Epidermal melanocyte (primary cell): ENCODE results near the gene NLRC4.
"Not testable (repeated sequence)": the region's sequence is repeated elsewhere in the genome, so short reads cannot be mapped to it uniquely, and the experiment has no call there.

Source experiments
- DNase-seq: peaks from one replicate; pipeline ENCODE4 v3.0.0; 2011; ENCODE audit warnings: low spot score; ENCODE audit not compliant: insufficient read length

Gene NLRC4

GRCh38 chr2:32264422-32265105 lies at the start of gene NLRC4:
NLRC4 (minus strand) TSS chr2:32264886; CDS start chr2:32256775, 8,111 bp downstream.
- DNase-seq = no peak

- DNase-seq = no peak
Measured at GRCh38 chr2:32310577-32310976, 45.9 kb upstream of the NLRC4 start.

- not testable (repeated sequence) for DNase-seq
Measured at GRCh38 chr2:32293966-32294562, 29.4 kb upstream of the NLRC4 start.

DNA sequence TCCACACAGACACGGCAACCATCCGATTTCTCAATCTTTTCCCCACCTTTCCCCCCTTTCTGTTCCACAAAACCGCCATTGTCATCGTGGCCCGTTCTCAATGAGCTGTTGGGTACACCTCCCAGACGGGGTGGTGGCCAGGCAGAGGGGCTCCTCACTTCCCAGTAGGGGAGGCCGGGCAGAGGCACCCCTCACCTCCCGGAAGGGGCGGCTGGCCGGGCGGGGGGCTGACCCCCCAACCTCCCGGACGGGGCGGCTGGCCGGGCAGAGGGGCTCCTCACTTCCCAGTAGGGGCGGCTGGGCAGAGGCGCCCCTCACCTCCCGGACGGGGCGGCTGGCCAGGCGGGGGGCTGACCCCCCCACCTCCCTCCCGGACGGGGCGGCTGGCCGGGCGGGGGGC lies 28.8 kb upstream of the NLRC4 start:
- DNase-seq = not testable (repeated sequence)

DNA sequence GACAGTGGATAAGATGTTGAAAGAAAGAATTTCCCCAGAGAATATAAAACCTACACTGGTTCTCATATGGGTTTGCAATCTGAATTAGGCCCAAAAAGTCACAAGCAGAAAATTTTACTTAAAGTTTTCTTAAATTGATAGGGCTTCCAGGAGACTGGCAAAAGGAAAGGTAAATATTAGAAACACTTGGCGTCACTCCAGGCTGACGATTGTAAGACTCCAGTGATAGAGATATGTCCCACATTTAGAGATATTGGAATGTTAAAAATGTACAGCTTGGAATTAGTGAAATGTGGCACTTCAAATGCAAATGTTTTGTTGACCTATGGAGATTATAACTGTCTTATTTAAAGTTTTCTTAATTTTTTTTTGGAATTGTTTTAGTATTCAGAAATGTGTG lies 27.1 kb upstream of the NLRC4 start:
- no peak for DNase-seq

GRCh38 chr2:32290000-32290339 lies 25.3 kb upstream of the NLRC4 start:
- DNase-seq = no peak

- DNase-seq = no peak
Measured at GRCh38 chr2:32289165-32289999, 24.7 kb upstream of the NLRC4 start.

DNA sequence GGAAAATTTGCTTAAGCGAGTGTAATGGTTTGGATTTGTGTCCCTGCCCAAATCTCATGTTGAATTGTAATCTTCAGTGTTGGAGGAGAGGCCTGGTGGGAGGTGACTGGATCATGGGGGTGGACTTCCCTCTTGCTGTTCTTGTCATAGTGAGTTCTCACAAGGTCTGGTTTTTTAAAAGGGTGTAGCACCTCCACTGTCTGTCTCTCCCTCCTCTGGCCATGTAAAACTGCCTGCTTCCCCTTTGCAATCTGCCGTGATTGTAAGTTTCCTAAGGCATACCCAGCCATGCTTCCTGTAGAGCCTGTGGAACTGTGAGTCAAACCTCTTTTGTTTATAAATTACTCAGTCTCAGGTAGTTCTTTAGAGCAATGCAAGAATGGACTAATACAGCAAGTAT lies 19.6 kb upstream of the NLRC4 start:
- DNase-seq = no peak

- no peak for DNase-seq
Measured at GRCh38 chr2:32278478-32278853, 13.8 kb upstream of the NLRC4 start.

GRCh38 chr2:32277674-32278477 lies 13.2 kb upstream of the NLRC4 start, which contains the start of gene YIPF4:
YIPF4 (plus strand) TSS chr2:32277904; CDS start chr2:32278156, 252 bp downstream.
- DNase-seq = peak; percentile 99

- no peak for DNase-seq
Measured at GRCh38 chr2:32277363-32277673, 12.6 kb upstream of the NLRC4 start.

DNA sequence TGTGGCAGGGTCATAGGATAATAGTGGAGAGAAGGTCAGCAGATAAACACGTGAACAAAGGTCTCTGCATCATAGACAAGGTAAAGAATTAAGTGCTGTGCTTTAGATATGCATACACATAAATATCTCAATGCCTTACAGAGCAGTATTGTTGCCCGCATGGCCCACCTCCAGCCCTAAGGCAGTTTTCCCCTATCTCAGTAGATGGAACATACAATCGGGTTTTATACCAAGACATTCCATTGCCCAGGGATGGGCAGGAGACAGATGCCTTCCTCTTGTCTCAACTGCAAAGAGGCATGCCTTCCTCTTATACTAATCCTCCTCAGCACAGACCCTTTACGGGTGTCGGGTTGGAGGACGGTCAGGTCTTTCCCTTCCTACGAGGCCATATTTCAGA lies 11.1 kb upstream of the NLRC4 start:
- DNase-seq = not testable (repeated sequence)

DNA sequence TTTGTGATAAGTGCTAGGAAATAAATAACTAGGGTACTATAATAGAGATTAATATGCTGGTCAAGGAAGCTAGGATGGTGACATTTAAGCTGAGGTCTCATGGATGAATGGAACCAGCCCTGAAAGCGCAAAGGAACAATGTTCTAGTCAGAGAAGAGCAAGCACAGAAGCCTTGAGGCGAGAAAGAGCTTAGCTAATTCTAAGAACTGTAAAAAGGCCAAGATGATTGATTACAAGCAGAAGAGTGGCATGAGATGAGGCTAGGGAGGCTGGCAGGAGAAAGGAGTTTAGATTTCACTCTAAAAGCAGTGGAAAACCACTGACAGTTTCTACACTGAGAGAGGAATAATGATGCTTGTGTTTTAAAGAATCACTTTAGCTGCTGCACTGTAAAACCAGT lies 9.6 kb upstream of the NLRC4 start:
- peak; percentile 52 for DNase-seq

- DNase-seq = no peak
Measured at GRCh38 chr2:32272279-32272678, 7.6 kb upstream of the NLRC4 start.

GRCh38 chr2:32271063-32271462 lies 6.4 kb upstream of the NLRC4 start:
- no peak for DNase-seq

GRCh38 chr2:32262105-32262504 lies 2.6 kb downstream of the NLRC4 start:
- DNase-seq = no peak

GRCh38 chr2:32260376-32260775 lies 4.3 kb downstream of the NLRC4 start:
- DNase-seq = no peak

DNA sequence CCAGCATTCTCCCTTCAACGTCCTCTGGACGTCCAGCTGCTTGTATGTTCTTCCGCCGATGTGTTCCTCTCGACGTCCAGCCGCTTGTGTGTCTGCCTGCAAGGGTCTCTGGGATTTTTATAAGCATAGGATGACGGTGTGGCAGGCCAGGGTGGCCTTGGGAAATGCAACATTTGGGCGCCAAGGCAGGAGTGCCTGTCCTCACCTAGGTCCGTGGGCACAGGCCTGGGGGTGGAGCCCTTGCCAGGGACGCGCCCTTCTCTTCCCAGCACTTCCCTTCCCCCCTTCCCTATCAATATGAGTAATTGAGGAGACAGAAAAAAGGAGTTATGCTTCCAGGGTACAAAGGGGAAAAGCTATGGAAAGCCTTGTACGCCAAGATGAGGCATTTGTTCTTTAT lies 6.4 kb downstream of the NLRC4 start:
- no peak for DNase-seq

GRCh38 chr2:32250290-32250689 lies 14.4 kb downstream of the NLRC4 start:
- DNase-seq = no peak

DNA sequence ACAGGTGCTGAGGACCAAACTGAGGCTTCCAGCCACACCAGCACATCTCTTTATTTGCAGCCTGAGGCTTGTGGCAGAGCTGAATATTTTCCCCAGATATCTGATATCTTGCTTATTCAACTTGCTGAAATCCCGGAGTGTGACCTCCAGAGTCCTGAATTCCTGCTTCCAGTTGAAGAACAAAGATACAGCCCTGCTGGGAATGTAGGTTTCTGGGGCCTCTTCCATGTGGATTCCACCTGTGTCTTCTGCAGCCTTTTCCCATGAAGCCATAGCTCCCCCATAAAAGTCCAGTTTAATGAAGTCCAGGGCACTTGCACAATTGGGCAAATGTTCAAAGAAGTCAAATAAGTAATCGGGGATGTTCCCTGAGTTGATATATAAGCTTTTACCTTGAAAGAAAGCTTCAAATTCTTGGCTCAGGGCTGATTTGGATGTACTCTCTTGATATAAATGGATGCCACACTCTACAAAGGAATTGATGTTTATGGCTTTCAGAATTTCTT lies 14.9 kb downstream of the NLRC4 start:
- DNase-seq = no peak

DNA sequence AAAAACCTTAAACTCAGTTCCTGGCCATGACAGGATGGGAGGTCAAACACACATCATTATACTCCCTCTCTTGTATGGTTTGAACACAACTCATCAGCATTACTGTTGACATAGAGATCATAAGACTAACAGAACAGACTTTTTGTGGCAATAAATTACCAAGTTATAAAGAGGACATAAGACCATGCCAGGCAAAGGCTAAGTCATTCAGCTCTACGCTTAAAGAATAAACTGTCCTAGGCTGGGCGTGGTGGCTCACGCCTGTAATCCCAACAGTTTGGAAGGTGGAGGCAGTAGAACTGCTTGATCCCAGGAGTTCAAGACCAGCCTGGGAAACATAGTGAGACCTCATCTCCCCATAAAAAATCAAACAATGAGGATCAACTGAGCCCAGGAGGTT lies 16.4 kb downstream of the NLRC4 start:
- DNase-seq = no peak

DNA sequence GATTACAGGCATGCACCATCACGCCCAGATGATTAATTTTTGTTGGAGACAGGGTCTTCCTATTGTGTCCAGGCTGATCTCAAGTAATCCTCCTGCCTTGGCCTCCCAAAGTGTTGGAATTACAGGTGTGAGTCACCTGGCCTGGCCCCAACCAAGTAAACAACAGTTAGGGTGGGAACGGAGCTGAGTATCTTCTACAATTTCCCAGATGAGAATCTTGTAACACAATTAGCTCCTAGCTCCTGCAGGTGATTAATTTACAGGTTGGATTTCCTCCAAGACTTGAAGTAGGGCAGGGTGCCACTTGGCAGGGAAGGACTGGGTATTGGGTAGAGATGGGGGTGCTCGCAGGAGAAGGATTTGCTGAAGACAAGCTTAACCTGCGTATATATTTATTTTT lies 17.8 kb downstream of the NLRC4 start:
- DNase-seq = no peak
